ENCODE results near the gene EFR3B.
A peak's percentile ranks its signal among the peaks of the same experiment; 100 is the strongest.

The EFR3B gene

DNA sequence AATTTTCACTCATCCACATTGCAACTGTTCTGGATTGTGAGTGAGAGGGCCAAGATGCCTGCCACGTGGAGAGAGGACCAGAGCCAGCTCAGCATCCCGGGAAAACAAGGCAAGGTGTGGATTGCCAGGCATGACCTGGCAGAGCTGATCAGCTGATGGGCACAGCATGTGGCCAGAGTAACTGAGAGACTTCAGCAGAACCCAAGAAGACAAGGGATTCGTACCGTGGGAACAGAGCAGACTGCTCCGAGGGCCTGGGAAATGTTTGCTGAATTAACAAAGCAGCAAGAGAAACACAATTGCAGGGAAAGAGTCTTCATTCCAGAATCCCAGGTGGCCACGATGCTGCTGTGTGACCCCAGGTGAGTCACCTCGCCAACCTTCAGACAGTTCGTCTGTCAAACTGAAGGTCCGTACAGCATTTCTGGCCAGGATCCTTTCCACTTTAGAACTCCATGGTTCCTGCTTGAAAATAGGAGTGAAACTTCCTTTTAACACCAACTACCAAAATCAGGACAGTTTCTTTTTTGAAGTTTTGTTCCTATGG is 152.8 kb downstream of the EFR3B start:
- DNase-seq: peak in 1 of 42 donors; percentile 23
- intact Hi-C loops (cut with DNase I): loop anchor here (10.0 kb wide), 1 partner anchor 220 kb away; the partner anchor contains the start of gene DNAJC27

DNA sequence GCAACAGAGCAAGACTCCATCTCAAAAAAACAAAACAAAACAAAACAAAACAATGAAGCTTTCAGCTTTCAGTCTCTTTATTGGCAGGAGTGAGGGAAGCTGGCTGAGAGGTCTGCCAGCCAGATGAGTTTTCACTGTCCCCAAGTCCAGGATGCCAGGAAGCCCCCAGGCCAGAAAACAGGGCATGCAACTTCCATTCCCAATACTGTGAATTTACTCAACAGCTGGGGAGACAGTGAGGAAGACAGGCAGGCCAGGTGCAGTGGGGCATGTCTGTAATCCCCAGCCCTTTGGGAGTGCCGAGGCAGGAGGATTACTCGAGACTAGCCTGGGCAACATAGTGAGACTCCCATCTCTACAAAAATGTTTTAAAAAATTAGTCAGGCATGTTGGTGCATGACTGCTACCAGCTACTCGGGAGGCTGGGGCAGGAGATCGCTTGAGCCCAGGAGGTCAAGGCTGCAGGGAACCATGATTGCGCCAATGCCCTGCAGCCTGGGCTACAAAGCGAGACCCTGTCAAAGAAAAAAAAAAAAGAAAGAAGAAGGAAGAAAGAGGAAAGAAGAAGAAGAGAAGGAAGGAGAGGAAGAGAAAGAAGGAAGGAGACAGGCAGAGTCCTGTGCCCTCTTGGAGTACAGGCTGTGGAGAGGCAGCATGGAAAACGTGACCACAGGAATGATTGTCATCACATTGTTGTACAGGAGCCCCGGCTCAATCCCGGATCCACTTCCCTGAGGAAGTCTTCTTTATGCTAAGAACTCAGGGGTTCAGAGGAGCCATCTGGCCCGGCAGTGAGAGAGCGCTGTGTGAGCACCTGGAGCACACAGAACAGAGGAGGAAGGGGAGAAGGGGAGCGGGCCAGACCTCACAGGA is 155.7 kb downstream of the EFR3B start:
- intact Hi-C loops (cut with DNase I): loop anchor here (10.0 kb wide), 1 partner anchor 223 kb away; the partner anchor contains the start of gene DNAJC27
- DNase-seq: peak in 2 of 42 donors; percentile 28 to 32

DNA sequence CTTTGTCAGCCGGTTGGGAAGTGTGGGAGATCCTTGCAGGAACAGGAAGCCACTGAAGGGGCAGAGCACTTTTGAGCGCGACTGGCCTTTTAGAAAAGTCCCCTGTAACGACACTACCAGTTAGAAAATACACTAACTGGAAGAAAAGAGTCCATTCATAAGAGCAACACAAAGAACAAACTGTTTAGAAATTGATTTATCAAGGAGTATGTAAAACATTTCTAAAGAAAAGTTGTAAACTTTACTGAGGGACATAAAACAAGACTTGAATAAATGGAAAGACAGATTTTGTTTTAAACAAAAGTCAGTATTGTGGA is 156.3 kb downstream of the EFR3B start:
- DNase-seq: no peak
- intact Hi-C loops (cut with DNase I): loop anchor here (10.0 kb wide), 1 partner anchor 223 kb away; the partner anchor contains the start of gene DNAJC27

DNA sequence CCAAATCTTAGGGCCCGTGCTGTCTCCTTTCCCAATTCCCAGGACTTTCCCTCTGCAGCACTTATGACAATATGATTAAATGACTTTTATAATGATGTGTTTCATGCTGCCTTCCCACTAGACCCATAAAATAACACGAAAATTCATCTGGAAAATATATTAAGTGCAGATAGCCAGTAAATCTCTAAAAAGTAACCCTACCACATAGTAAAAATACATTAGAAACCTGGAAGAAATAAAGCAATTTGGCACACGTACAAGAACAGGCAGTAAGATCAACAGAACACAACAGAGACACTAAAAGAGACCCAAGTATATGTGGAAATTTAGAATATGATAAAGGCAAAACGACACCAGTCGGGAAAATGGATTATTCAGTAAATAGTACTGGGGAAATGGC is 156.7 kb downstream of the EFR3B start:
- no peak for DNase-seq
- intact Hi-C loops (cut with DNase I): loop anchor here (10.0 kb wide), 1 partner anchor 224 kb away; the partner anchor contains the start of gene DNAJC27

DNA sequence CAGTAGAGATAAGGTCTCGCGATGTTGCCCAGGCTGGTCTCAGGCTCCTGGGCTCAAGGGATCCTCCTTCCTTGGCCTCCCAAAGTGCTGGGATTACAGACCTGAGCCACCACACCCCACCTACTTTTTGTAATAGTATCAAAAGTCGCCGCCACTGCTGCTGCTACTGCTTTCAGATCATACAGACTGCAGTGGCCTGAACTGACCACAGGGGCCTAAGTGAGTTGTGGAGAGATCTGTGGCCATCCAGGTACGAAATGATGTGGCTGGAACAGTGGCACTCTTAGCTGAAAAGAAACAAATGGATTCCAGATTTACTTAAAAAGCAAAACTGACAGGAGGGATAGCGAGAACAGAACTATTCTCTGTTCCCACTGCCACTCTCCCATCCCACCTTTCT is 159.4 kb downstream of the EFR3B start:
- intact Hi-C loops (cut with DNase I): no loop called here
- no peak for DNase-seq

DNA sequence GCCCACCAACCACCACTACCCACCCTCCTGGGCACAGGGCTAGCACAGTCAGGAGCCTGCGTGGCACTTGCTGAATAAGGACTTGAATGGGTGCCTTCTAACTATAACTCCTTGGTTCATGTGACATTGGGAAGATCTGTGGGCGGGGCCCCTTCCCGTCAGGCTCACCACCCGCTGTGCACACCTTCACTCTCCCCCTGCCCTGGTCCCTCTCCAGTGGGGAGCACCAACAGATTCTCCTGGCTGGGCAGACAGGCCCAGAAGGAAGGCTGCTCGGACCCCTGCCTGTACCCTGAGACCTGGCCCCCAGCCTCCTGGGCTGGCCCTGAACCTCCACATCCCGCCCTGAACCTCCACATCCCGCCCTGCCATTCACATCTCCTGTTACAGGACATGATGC is 159.9 kb downstream of the EFR3B start:
- no peak for DNase-seq
- intact Hi-C loops (cut with DNase I): no loop called here

DNA sequence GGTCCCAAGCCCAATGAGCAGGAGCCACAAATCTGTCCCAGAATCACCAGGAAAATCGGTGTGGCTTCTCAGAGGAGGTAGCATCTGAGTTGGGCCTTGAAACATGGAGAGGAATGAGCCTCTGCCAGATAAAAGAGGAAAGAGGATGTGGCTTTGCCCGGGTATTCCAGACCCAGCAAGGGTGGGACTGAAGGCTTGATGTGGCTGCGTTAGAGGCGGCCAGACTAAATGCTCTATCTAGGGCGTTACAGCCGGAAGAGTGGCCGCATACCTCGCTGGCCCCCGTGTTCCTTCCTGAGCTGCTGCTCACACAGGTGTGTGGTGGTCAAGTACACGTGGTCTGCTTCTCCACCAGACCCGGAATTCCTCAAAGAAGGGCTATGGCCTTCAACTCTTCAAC is 160.4 kb downstream of the EFR3B start:
- intact Hi-C loops (cut with DNase I): no loop called here
- no peak for DNase-seq

DNA sequence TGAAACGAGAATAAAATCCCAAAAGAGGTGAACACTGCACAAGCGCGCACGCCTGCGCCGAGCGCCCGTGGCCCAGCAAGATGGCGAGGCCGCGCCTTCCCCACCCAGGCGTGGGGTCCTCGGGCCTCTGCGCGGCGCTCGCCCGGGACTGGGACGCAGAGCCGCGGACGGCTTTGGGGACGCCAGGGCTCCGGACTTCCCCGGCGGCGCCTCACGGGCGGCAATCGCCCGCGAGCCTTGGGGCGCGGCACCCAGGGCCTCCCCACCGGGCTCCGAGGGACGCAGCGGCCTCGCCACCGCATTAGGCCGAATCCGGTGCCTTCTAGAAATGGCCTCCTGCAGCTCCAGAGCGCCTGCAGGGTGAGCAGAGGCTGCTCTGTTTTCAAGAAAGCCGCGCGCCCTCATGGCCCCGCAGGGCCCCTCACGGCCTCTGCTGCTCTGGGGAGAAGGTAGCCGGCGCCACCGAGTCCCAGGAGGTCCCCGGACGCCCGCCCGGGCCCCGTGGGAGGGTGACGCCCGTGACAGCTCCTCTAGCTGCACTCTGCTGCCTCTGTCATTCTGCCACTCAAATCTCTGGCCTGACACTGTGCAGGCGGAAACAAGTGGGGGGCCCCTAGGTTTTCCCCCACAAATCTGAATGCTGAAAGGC is 162.4 kb downstream of the EFR3B start:
- DNase-seq: peak in 40 of 42 donors; percentile 17 to 85 (median 58)
- intact Hi-C loops (cut with DNase I): no loop called here

DNA sequence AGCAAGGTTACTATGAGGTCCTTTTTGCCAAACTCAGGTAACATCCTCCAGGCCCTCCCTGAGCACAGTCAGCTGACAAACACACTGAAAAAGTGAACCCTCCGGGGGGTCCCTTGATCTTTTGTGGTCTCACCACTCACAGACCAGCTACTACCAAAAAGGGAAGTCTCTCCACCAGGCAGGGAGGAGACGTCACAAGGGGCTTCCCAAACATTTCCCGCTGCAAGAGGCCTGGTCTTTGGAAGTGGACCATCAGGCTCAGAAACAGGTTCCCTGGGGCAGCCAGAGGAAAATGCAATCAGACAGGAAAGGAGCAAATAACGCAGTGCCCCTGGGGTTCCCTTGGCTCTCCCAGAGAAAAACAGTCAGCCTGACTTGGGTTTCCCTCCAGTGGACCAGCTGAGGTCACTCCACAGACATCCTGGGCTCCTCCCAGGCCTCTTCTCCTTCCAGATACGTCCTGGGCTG is 165.2 kb downstream of the EFR3B start:
- no peak for DNase-seq
- intact Hi-C loops (cut with DNase I): no loop called here
